ENCODE measurements around the gene COL12A1.

Gene COL12A1

DNA sequence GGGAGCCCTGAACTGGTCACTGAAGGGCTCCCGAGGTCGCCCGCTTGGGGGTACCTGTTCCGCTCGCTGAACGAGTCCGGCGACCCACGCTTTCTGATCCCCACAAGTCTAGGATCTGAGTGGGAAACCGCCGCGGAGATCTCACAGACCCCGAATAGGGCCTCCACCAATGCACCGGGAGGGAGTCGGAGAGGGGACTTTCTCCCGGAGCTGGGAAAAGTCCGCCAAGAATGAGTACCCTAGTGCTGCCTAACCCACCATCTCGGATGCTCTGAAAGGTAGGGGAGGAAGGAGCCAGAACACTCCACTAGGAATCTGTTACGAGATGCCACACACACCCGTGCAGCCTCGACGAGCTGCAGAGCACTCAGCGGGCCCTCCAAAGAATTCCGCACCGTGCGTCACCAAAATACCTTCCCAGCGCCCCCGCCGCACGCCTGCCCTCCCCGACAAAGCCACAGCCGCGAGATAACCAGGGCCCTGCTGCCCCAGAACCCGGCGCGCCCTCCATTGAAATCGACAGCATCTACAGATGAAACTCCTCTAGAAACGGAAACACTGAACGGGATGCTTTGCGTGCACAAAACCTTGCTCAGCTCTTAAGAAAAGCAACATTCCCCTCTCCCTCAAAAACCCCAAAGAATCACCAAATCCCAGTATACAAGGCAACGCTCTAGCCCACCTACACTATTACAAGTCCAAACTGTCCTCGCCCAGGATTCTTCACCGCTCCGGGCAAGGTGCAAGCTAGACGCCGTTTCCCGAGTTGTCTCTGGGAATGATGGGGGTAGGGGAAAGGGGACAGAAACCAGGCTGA, 686 bp downstream of the COL12A1 start:
- no peak overlapping the region for H3K4me3 ChIP-seq (replicated peaks; ENCODE audit: low read depth, low read length)
- H3K36me3 ChIP-seq (ENCODE audit: control insufficient read depth, insufficient read depth, low read length): no peaks in the 10 kb centered on the region
- TF ChIP-seq, protein P1, sequence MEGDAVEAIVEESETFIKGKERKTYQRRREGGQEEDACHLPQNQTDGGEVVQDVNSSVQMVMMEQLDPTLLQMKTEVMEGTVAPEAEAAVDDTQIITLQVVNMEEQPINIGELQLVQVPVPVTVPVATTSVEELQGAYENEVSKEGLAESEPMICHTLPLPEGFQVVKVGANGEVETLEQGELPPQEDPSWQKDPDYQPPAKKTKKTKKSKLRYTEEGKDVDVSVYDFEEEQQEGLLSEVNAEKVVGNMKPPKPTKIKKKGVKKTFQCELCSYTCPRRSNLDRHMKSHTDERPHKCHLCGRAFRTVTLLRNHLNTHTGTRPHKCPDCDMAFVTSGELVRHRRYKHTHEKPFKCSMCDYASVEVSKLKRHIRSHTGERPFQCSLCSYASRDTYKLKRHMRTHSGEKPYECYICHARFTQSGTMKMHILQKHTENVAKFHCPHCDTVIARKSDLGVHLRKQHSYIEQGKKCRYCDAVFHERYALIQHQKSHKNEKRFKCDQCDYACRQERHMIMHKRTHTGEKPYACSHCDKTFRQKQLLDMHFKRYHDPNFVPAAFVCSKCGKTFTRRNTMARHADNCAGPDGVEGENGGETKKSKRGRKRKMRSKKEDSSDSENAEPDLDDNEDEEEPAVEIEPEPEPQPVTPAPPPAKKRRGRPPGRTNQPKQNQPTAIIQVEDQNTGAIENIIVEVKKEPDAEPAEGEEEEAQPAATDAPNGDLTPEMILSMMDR (IDR thresholded peaks at IDR 0.05; ENCODE audit: insufficient read depth, low read length, poor library complexity, severe bottlenecking): no peak
- peaks cover 4% of the 10 kb centered on the region for H3K27me3 ChIP-seq (replicated peaks; ENCODE audit: control insufficient read depth, insufficient read depth, low read length)
- DNase-seq (ENCODE audit: extremely low read depth, insufficient read length): peak; percentile 22

- TF ChIP-seq, protein P1 (IDR thresholded peaks at IDR 0.05; ENCODE audit: insufficient read depth, low read length, poor library complexity, severe bottlenecking): peak; percentile 66
- H3K36me3 ChIP-seq (ENCODE audit: control insufficient read depth, insufficient read depth, low read length): no peaks in the 10 kb centered on the region
- H3K27me3 ChIP-seq (replicated peaks; ENCODE audit: control insufficient read depth, insufficient read depth, low read length): peaks cover 4% of the 10 kb centered on the region
- H3K4me3 ChIP-seq (replicated peaks; ENCODE audit: low read depth, low read length): no peak overlapping the region
- no peak for DNase-seq (ENCODE audit: extremely low read depth, insufficient read length)
Observed at GRCh38 chr6:75204217-75204958, 1.5 kb downstream of the COL12A1 start.

DNA sequence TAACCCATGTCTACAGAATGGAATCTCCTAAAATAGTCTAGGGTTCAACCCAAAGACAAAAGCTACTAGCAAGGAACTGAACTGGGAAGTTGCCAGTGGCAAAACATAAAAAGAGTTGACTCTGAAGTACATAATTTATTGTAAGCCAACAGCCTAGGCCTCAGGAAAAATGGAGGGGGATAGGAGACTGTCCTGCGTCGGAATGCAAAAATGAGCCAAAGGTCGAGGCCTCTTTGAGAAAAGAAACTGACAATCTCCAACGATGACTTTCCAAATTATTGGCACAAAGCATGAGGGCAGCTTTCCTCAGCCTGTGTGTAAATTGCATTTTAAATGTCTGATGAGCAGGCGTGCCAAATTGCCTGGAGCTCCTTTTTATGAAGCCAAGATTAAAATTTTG, 2.1 kb downstream of the COL12A1 start:
- TF ChIP-seq, protein P1 (IDR thresholded peaks at IDR 0.05; ENCODE audit: insufficient read depth, low read length, poor library complexity, severe bottlenecking): no peak
- no peaks in the 10 kb centered on the region for H3K36me3 ChIP-seq (ENCODE audit: control insufficient read depth, insufficient read depth, low read length)
- peaks cover 4% of the 10 kb centered on the region for H3K27me3 ChIP-seq (replicated peaks; ENCODE audit: control insufficient read depth, insufficient read depth, low read length)
- no peak for DNase-seq (ENCODE audit: extremely low read depth, insufficient read length)
- no peak overlapping the region for H3K4me3 ChIP-seq (replicated peaks; ENCODE audit: low read depth, low read length)

DNA sequence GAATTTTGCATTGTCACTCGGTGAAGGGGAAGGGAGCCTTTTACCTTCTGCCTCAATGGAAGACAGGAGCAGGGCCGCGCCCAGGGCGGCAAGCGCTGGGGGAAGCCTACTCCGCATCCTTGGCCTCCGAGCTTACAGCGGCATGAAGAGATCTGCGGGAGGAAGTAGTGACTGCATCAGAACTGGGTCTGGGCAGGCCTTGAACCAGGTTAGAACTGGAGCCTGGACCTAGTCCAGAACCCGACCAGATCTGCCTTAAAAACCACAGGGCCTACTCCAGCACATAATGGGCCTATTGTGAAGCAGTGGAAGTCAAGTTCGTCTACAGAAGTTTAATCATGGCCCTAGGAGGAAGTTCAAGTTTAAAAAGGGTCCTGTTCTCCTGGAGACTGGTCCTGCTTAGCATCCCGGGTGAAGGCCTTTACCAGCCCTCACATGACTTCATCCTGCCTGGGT, 3.1 kb downstream of the COL12A1 start:
- TF ChIP-seq, protein P1 (IDR thresholded peaks at IDR 0.05; ENCODE audit: insufficient read depth, low read length, poor library complexity, severe bottlenecking): no peak
- H3K27me3 ChIP-seq (replicated peaks; ENCODE audit: control insufficient read depth, insufficient read depth, low read length): peaks cover 4% of the 10 kb centered on the region
- no peaks in the 10 kb centered on the region for H3K36me3 ChIP-seq (ENCODE audit: control insufficient read depth, insufficient read depth, low read length)
- no peak for DNase-seq (ENCODE audit: extremely low read depth, insufficient read length)
- H3K4me3 ChIP-seq (replicated peaks; ENCODE audit: low read depth, low read length): no peak overlapping the region

- no peak overlapping the region for H3K4me3 ChIP-seq (replicated peaks; ENCODE audit: low read depth, low read length)
- peak; percentile 21 for DNase-seq (ENCODE audit: extremely low read depth, insufficient read length)
- H3K27me3 ChIP-seq (replicated peaks; ENCODE audit: control insufficient read depth, insufficient read depth, low read length): peaks cover 4% of the 10 kb centered on the region
Observed at GRCh38 chr6:75201901-75202672, 3.8 kb downstream of the COL12A1 start.

More at GRCh38 chr6:75201901-75202672, 3.8 kb downstream of the COL12A1 start:
- H3K36me3 ChIP-seq (ENCODE audit: control insufficient read depth, insufficient read depth, low read length): no peaks in the 10 kb centered on the region
- TF ChIP-seq, protein P1 (IDR thresholded peaks at IDR 0.05; ENCODE audit: insufficient read depth, low read length, poor library complexity, severe bottlenecking): no peak
